ENCODE results near the gene INPP5D.

The INPP5D gene

GRCh38 chr2:233234264-233234663, 174.1 kb downstream of the INPP5D start:
- no peak for DNase-seq (ENCODE audit: extremely low read depth, low read depth)
- TF ChIP-seq, protein P1, sequence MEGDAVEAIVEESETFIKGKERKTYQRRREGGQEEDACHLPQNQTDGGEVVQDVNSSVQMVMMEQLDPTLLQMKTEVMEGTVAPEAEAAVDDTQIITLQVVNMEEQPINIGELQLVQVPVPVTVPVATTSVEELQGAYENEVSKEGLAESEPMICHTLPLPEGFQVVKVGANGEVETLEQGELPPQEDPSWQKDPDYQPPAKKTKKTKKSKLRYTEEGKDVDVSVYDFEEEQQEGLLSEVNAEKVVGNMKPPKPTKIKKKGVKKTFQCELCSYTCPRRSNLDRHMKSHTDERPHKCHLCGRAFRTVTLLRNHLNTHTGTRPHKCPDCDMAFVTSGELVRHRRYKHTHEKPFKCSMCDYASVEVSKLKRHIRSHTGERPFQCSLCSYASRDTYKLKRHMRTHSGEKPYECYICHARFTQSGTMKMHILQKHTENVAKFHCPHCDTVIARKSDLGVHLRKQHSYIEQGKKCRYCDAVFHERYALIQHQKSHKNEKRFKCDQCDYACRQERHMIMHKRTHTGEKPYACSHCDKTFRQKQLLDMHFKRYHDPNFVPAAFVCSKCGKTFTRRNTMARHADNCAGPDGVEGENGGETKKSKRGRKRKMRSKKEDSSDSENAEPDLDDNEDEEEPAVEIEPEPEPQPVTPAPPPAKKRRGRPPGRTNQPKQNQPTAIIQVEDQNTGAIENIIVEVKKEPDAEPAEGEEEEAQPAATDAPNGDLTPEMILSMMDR (IDR thresholded peaks at IDR 0.05; ENCODE audit: low read depth, low read length): no peak

- no peak for DNase-seq (ENCODE audit: extremely low read depth, low read depth)
- TF ChIP-seq, protein P1 (IDR thresholded peaks at IDR 0.05; ENCODE audit: low read depth, low read length): no peak
These were observed 174.9 kb downstream of the INPP5D start for GRCh38 chr2:233234996-233235395.

GRCh38 chr2:233235977-233236376, 175.8 kb downstream of the INPP5D start:
- TF ChIP-seq, protein P1 (IDR thresholded peaks at IDR 0.05; ENCODE audit: low read depth, low read length): no peak
- no peak for DNase-seq (ENCODE audit: extremely low read depth, low read depth)

DNA sequence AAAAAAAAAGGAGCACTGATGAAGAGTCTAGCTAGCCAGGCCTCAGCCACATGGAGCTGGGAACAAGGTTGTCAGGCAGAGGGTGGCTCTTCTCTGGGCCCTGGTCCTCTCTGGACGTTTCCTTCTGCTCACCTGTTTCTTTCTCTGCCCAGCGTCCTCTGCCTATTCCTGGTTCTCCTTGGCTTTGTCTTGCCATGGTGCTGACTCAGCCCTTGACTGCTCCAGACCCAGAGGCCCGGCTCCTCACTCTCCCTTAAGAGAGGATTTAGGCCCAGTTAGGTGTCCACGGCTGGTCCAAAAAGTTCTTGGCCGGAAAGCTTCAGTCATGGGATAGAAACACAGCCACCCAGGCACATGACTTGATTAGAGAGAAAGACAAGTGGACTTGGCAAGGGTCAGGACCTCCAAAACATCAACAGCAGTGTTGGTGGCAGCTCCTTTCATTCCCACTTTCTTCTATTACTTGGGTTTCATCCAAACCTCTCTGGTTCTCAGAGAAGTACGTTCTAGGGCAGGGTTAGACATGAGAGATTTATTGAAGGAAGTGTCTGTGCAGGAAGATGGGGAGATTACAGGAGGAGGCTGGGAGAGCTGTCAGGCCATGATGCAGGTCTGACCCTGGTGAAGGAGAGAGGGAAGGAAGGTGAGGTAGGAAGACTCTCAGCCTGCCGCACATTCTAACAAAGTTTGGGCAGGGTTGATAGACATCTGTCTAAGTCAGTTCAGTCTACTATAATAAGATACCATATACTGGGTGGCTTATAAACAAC, 176.9 kb downstream of the INPP5D start:
- TF ChIP-seq, protein P1 (IDR thresholded peaks at IDR 0.05; ENCODE audit: low read depth, low read length): no peak
- no peak for DNase-seq (ENCODE audit: extremely low read depth, low read depth)

GRCh38 chr2:233240897-233241296, 180.8 kb downstream of the INPP5D start:
- TF ChIP-seq, protein P1 (IDR thresholded peaks at IDR 0.05; ENCODE audit: low read depth, low read length): no peak
- DNase-seq (ENCODE audit: extremely low read depth, low read depth): no peak

GRCh38 chr2:233241803-233242202, 181.7 kb downstream of the INPP5D start:
- DNase-seq (ENCODE audit: extremely low read depth, low read depth): no peak
- TF ChIP-seq, protein P1 (IDR thresholded peaks at IDR 0.05; ENCODE audit: low read depth, low read length): no peak

GRCh38 chr2:233242231-233242927, 182.2 kb downstream of the INPP5D start:
- DNase-seq (ENCODE audit: extremely low read depth, low read depth): no peak
- TF ChIP-seq, protein P1 (IDR thresholded peaks at IDR 0.05; ENCODE audit: low read depth, low read length): no peak
